Type B pancreatic cell (in vitro differentiated cells): ENCODE results near the gene PRR27. TPM values are rescaled to one million over a fixed set of nuclear protein-coding genes. Genes with fewer than 3 reads are reported as not detected.
A peak's percentile ranks its signal among the peaks of the same experiment; 100 is the strongest.

ENCODE experiments used
- DNase-seq: peaks from one replicate; pipeline ENCODE4 v3.0.0; 2021; ENCODE audit warnings: mixed read lengths; ENCODE audit not compliant: unreplicated experiment; ENCODE audit errors: extremely low spot score
- H3K27ac Mint-ChIP-seq: 2 replicates; pipeline ENCODE4 v1.8.0; 2021; ENCODE audit warnings: mild to moderate bottlenecking, mixed read lengths
- H3K27me3 Mint-ChIP-seq: 2 replicates; pipeline ENCODE4 v1.8.0; 2021; ENCODE audit warnings: mixed read lengths
- H3K36me3 Mint-ChIP-seq: 2 replicates; pipeline ENCODE4 v1.8.0; 2021; ENCODE audit warnings: mixed read lengths
- H3K4me1 Mint-ChIP-seq: one replicate; pipeline ENCODE4 v1.8.0; 2021; ENCODE audit warnings: mixed read lengths; ENCODE audit not compliant: unreplicated experiment
- H3K4me3 Mint-ChIP-seq: 2 replicates; pipeline ENCODE4 v1.8.0; 2021; ENCODE audit warnings: mild to moderate bottlenecking, mixed read lengths
- H3K9me3 Mint-ChIP-seq: 2 replicates; pipeline ENCODE4 v1.8.0; 2021; ENCODE audit warnings: mixed read lengths
- total RNA-seq: library from RNA; stranded (reverse); gene quantifications from 2 replicates; pipeline ENCODE4 v1.2.1, GENCODE V29; 2021; ENCODE audit warnings: low replicate concordance
- TF ChIP-seq, protein P1 (sequence below): fragments of 200-600 bp; sonication (generic); conservative IDR thresholded peaks from 2 replicates; pipeline ENCODE4 v1.5.0; 2021; ENCODE audit warnings: antibody characterized with exemption, mild to moderate bottlenecking

PRR27 gene
- total RNA-seq, 1 donor from 2014 or later = 0.17 TPM

DNA sequence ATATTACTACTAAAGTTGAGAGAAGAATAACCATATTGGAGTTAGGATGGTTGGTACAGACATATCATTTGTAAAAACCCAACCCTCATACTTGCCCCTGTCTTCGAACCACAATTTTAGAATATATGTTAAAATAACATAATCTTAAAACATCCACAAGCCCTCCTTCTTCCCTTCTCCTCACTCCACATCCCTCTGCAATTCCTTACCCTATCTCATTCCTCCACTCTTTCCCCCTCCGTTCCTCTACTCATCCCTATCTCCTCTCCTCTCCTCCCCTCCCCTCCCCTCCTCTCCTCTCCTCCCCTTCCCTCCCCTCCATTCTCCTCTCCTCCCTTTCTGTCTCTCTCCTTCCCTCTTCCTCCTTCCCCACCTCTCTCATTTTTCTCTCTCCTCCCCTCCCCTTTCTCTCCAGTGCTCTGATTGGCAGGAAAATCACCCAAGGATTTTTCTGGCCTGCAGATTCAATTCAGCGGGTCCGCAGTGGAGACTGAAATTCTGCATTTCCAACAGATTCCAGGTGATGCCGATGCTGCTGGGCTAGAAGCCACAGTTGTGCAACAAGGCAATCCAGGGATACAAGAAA lies 24.1 kb downstream of the PRR27 start:
- no peak overlapping the region for H3K4me3 Mint-ChIP-seq
- no peaks in the 10 kb centered on the region for H3K27me3 Mint-ChIP-seq
- no peaks in the 10 kb centered on the region for H3K4me1 Mint-ChIP-seq
- DNase-seq = no peak
- TF ChIP-seq, protein P1, sequence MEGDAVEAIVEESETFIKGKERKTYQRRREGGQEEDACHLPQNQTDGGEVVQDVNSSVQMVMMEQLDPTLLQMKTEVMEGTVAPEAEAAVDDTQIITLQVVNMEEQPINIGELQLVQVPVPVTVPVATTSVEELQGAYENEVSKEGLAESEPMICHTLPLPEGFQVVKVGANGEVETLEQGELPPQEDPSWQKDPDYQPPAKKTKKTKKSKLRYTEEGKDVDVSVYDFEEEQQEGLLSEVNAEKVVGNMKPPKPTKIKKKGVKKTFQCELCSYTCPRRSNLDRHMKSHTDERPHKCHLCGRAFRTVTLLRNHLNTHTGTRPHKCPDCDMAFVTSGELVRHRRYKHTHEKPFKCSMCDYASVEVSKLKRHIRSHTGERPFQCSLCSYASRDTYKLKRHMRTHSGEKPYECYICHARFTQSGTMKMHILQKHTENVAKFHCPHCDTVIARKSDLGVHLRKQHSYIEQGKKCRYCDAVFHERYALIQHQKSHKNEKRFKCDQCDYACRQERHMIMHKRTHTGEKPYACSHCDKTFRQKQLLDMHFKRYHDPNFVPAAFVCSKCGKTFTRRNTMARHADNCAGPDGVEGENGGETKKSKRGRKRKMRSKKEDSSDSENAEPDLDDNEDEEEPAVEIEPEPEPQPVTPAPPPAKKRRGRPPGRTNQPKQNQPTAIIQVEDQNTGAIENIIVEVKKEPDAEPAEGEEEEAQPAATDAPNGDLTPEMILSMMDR = no peak
- H3K9me3 Mint-ChIP-seq = no peaks in the 10 kb centered on the region
- H3K36me3 Mint-ChIP-seq = no peaks in the 10 kb centered on the region
- H3K27ac Mint-ChIP-seq = no peak overlapping the region

DNA sequence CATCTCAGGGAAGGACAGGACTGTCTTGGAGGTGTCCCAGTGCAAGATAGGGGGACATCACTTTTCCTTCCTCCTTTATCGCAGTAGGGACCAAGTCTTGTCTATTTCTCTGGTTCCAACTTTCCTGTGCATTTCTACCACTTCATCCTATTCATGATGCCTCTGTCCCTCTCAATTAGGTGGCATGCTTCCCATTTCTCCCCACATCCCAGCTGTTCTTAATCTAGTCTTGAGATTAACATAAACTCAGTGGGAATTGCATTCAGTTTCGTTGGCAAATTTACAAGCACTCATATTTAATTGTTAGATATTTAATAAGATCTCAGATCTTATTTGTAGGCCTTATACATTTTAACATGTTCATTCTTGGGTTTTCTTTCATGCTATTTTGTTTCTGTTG lies 25.8 kb downstream of the PRR27 start:
- Mint-ChIP-seq H3K9me3 (no peaks in the 10 kb centered on the region), H3K27ac (no peak overlapping the region), H3K4me3 (no peak overlapping the region), H3K27me3 (no peaks in the 10 kb centered on the region), H3K36me3 (no peaks in the 10 kb centered on the region), H3K4me1 (no peaks in the 10 kb centered on the region)
- TF ChIP-seq, protein P1 = no peak
- no peak for DNase-seq

DNA sequence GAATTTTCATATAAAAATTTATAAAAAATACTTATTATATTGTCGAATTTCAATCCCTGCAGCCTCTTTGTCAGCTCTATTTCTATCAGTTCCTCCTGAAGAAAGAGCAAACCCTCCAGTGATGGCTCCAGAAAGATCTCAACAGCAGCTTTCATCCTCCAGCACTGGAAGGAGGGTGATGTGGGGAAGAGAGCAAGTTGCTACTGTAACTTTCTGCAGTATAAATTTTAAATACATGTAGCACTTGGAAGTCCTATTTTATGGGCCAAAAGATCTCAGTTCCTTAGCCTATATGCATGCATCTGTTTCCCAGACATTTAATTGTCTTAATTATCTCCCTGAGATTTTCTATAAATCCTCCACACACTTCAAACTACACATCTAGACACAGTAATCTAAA lies 27.8 kb downstream of the PRR27 start:
- TF ChIP-seq, protein P1 = no peak
- H3K36me3 Mint-ChIP-seq = no peaks in the 10 kb centered on the region

DNA sequence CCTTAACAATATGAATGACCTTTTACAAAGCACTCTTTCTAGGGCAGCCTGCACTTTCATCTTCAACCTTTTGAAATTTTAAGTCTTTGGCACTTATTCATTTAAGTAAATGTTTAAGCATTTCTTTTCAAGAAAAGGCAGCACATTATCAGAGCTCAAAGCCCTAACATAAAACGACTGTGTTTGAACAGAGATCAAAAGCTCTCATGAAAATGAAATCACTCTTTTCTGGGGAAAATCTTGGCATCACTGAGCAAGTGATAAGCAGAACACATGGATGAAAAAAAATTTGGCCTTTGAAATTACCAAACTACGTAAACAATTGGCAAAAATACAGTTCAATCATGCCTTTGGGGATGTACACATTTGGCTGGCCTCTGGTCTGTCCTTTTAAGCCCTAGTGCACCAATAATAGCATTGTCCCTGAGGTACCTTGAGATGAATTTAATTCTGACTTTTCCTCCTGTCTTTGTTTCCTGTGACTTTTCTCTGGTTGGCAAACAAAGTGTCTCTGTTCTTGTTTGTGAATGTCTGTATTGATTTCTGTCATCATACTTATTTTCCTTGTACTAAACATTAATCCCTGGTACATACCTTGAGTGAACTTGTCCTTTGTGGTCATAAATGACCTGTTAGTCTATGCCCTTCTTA lies 28.6 kb downstream of the PRR27 start:
- Mint-ChIP-seq H3K4me1 (no peaks in the 10 kb centered on the region), H3K36me3 (no peaks in the 10 kb centered on the region), H3K27me3 (no peaks in the 10 kb centered on the region), H3K9me3 (no peaks in the 10 kb centered on the region), H3K27ac (no peak overlapping the region), H3K4me3 (no peak overlapping the region)
- DNase-seq = no peak
- TF ChIP-seq, protein P1 = no peak

More for the DNA sequence above, 27.8 kb downstream of the PRR27 start:
- no peaks in the 10 kb centered on the region for H3K4me1 Mint-ChIP-seq
- no peaks in the 10 kb centered on the region for H3K9me3 Mint-ChIP-seq
- no peak overlapping the region for H3K4me3 Mint-ChIP-seq
- no peak for DNase-seq
- H3K27me3 Mint-ChIP-seq = no peaks in the 10 kb centered on the region
- H3K27ac Mint-ChIP-seq = no peak overlapping the region

DNA sequence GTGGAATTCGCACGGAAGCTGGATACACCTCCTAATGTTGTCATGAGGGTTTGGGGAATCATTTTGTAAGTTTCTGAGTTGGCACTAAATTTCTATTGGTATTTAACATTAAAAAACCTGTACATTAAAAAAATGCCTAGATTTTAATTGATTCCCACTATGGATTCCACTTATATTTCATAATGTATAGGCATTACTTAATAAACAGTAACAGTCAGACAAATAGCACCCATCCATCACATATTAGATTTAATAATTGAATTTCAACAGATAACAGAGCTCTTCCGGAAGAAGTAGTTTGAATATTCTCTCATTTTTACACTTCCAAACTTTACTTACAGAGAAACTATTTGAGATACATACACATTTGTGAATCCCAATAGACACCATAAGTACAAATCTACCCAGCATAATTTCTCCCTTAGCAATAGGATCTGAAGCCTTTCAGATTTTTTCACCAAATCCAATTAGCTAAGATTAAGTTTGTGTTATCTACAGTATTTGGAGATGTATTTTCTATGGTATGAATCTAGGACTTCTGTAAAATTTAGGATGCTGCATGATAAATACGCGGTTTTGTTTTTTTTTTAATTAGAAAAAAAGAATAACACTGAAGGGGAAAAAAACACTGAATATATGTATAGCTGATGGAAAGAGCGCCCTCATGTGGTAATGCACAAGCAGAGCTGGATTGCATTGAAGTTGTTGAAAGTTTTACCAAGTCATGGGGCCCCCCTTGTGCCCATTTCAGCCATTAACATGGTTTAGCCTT lies 29.3 kb downstream of the PRR27 start:
- H3K4me3 Mint-ChIP-seq = no peak overlapping the region
- no peak for DNase-seq
- no peaks in the 10 kb centered on the region for H3K4me1 Mint-ChIP-seq
- no peaks in the 10 kb centered on the region for H3K9me3 Mint-ChIP-seq
- TF ChIP-seq, protein P1 = peak; percentile 88
- no peaks in the 10 kb centered on the region for H3K27me3 Mint-ChIP-seq
- H3K36me3 Mint-ChIP-seq = no peaks in the 10 kb centered on the region
- H3K27ac Mint-ChIP-seq = no peak overlapping the region
